Frontal cortex (tissue), 4 donors: ENCODE data around the gene C19orf85. TPM values are rescaled to one million over a fixed set of nuclear protein-coding genes. Genes with fewer than 3 reads are reported as not detected.
"Not testable (repeated sequence)": the region's sequence is repeated elsewhere in the genome, so short reads cannot be mapped to it uniquely, and the experiment has no call there.

ENCODE experiments used
- DNase-seq, 2 donors: peaks; one replicate each; pipeline ENCODE4 v3.0.0; 2012; ENCODE audit warnings: low spot score in 2 of 2
- FAIRE-seq: peaks from 2 replicates; lab custom pipeline; 2012; peaks lifted over from hg19 to GRCh38; lab: Jason Lieb, UNC
- total RNA-seq: library from RNA; depleted of rRNA; stranded (reverse); fragments of >200 nt; gene quantifications from one replicate; pipeline ENCODE4 v1.2.3, GENCODE V29; 2014
- donor health status: control.
- donor health status: control.
- donor health status: control.

Gene C19orf85
- total RNA-seq, 1 donor from 2014 or later: not detected

- FAIRE-seq: peak; percentile 99
- peak; percentile 98 to 99 for DNase-seq
These were observed 3.1 kb downstream of the C19orf85 start, which contains the start of gene ISOC2 for GRCh38 chr19:55461259-55461973. TSS of gene ISOC2 (minus strand) at chr19:55461642. CDS start at chr19:55456486, 5,156 bp downstream.

- FAIRE-seq: no peak
- peak; percentile 63 to 65 for DNase-seq
These were observed 3.8 kb downstream of the C19orf85 start for GRCh38 chr19:55460670-55461258.

DNA sequence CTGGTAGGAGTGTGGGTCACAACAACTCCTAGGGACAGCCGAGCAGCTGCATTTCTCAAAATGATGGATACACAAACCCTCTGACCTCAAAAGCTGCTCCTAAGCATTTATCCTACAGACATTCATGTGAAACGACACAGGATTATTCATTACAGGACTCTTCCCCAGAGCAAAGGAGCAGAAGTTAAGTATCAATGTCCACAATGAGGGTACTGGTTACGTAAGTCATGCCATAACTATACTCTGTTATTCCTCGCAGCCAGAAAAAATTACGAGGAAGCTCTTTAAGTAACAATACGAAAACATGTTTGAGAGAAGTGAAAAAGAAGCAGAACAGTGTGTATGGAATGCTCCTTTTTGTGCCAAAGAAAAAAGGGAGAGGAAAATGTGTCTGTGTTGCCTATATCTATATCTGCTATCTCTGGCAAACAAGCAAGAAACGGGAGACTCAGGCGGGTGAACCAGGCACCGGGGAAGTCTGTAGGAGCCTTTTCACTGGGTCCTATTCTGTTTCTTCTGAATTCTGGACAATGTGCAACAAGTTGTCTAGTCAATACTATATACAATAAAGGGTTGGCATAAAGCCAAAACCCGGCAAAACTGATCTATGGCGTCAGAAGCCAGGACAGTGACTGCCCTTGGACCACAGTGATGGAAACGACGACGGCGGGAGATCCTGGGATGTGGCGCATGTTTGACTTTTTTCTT, 4.4 kb downstream of the C19orf85 start:
- DNase-seq (no peak), FAIRE-seq (no peak)

GRCh38 chr19:55459551-55459949, 5.0 kb downstream of the C19orf85 start:
- FAIRE-seq: no peak
- no peak for DNase-seq

DNA sequence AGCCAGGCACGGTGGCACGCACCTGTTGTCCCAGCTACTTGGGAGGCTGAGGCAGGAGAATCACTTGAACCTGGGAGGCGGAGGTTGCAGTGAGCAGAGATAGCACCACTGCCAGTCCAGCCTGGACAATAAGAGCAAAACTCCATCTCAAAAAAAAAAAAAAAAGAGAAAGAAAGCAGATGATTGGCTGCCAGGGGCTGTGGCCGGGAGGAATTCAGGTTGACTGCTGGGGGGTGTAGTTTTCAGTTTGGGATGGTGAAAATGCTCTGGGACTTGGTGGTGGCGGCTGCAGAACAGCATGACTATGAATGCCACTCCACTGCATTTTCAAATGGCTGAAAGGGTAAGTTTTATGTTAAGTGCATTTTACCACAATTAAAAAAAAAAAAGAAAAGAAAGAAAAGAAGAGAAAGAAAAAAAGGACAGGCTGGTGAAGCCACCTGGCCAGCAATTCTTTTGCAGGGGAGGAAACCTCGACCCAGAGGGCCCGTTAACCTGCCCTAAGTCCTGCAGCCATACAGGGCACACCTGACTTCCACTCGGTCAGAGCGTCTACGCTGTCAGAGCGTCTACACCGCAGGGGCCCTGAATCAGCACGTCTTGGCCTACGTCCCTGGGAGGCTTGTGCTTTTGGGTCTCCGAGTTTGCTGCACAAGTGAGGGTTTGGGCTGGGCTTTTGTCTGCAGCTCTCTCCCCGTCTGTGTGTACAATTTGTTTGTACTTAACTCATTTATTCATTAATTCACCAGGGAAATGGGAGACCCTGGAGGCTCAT, 6.7 kb downstream of the C19orf85 start:
- no peak for FAIRE-seq
- DNase-seq: no peak

- no peak for FAIRE-seq
- DNase-seq: no peak
These were observed 8.2 kb downstream of the C19orf85 start for GRCh38 chr19:55456347-55456746.

- DNase-seq (no peak), FAIRE-seq (no peak)
These were observed 8.8 kb downstream of the C19orf85 start for GRCh38 chr19:55455576-55456235.

DNA sequence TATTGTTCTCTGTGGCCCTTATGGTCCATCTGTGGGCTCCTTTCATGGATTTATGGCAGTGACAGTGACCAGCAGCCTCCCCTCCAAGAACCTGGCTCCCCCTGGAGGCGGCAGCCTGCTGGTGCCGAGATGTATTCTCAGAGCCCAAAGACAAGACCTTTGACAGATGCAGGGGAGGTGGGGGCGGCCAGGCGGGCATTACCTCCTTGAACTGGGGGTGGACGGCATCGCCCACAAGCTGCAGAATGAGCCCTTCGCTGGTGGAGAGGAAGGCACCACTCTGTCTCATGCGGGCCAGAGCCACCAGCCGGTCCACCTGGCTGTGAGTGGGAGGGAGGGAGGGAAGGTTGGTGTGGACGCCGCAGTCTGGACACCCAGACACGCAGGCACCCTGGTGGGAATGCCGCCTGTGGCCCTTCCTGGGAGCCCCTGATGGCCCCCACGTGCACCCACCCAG, 9.7 kb downstream of the C19orf85 start:
- FAIRE-seq (no peak), DNase-seq (peak; percentile 67 to 69)

DNA sequence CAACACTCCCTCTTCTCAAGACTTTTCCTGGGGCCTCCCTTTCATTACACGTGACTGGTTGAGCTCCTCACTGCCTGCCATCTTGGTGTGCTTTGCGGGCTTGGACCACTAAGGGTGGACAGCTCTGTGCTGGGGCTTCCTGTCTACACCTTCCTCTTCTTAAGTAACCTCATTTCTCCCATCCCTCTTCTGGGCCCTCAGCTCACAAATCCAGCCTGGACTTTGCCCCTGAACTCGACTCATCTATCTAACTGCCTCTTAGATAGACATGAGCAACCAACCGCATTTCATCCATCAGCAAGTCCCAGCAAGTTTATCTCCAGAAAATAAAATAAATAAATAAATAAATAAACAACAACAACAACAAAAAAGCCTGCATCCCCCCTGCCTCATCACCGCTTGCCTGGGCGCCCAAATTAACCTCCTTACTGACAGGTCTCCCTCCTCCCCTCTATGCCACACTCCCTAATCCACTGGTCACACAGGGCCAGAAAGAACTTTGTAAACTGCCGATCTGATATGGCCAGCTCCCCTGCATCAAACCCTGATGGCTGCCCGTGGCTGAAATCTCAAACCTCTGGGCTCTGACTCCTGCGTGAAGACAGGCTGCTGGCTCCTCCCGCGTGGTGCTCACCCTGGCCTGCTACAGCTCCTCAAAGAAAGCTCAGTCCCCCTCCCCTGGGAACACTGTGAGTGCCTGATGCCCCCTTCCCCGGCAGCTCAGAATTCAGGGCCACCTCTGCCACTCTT, 10.9 kb downstream of the C19orf85 start:
- DNase-seq: no peak

GRCh38 chr19:55452749-55453346, 11.7 kb downstream of the C19orf85 start:
- DNase-seq: peak; percentile 93 to 96
- peak; percentile 43 for FAIRE-seq

More for the DNA sequence above, 10.9 kb downstream of the C19orf85 start:
- no peak for FAIRE-seq

DNA sequence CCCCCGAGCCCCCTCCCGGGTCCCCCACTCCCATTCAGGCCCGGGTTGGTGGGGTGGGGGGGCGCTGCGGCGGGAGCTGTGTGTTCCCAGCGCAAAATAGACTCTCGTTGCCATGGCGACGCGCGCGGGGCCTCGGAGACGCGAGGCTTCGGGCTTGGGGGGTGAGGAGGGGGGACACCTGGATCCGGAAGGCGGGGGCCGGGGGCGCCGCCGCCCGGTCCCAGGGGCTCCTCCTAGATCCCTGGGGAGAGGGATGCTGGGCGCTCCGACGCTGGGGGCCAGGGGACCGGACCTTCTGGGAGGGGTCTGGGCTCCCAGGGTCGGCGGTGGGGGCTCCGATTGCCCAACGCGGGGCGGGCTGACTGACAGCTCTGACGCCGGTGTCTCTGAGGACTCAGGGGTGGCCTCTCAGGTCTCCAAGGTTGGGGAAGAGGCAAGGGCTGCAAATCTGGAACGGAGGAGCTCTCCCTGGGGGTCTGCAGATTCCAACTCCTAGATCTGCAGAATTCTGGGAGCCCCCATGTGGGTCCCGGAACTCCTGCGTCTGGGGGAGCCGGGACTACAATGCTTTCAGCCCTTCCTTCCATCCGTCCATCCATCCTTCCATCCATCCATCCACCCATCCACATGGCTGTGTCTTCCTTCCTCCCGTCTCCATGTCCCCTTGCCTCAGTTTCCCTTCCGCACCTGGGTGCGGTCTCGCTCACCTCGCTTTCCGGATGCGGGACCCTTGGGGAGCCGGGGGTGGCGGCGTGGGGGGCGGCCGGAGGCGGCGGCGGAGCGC, 12.4 kb downstream of the C19orf85 start:
- DNase-seq (peak; percentile 63 to 77), FAIRE-seq (no peak)

GRCh38 chr19:55451163-55451964, 13.2 kb downstream of the C19orf85 start:
- DNase-seq (peak in 1 of 2 donors; percentile 59), FAIRE-seq (no peak)

- FAIRE-seq: no peak
- no peak for DNase-seq
These were observed 15.1 kb downstream of the C19orf85 start for GRCh38 chr19:55449469-55449868.

DNA sequence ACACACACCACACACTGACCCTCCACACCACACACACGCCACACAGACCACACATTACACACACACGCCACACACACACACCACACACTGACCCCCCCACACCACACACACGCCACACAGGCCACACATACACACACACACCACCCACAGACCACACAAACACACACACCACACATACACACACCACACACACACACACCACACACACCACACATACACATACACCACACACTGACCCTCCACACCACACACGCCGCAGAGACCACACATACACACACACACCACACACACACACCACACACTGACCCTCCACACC, 16.4 kb downstream of the C19orf85 start:
- FAIRE-seq: not testable (repeated sequence)

GRCh38 chr19:55447421-55448174, 17.0 kb downstream of the C19orf85 start:
- DNase-seq: peak; percentile 71
- FAIRE-seq: no peak

More for the DNA sequence above, 16.4 kb downstream of the C19orf85 start:
- DNase-seq: not testable (repeated sequence)

DNA sequence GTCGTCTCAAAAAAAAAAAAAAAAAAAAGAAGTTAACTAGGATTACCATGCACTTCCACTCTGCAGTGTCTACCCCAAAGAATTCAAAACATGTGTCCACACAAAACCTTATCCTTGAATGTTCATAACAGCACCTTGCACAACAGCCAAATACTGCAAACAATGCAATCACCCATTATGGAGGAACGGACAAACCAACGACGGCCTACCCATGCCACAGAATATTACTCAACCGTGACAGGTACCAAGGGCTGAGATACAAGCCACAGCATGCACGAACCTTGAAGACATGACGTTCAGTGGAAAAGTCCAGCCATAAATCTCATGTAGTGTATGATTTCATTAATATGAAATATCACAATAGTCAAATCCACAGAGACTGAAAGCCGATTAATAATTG, 18.5 kb downstream of the C19orf85 start:
- DNase-seq (no peak), FAIRE-seq (no peak)
